Fibroblast of pulmonary artery (primary cell): ENCODE measurements around the gene HDAC9.

Source experiments
- DNase-seq: peaks from one replicate; pipeline ENCODE4 v3.0.0-alpha.2; 2010; ENCODE audit warnings: low read depth
- H3K4me3 ChIP-seq: replicated peaks from 2 replicates; pipeline ENCODE4 v1.5.1; 2011; ENCODE audit warnings: low read depth, mild to moderate bottlenecking, control low read depth, low read length, moderate library complexity
- CTCF ChIP-seq: IDR thresholded peaks from 2 replicates; pipeline ENCODE4 v1.5.1; 2011; ENCODE audit warnings: mild to moderate bottlenecking, control low read depth, low read length, inconsistent platforms; ENCODE audit errors: missing control alignments

The HDAC9 gene

GRCh38 chr7:18893156-18893555 is 397.6 kb downstream of the HDAC9 start:
- no peak for DNase-seq
- H3K4me3 ChIP-seq: no peak overlapping the region
- TF ChIP-seq CTCF: no peak

- TF ChIP-seq CTCF: no peak
These were observed 398.6 kb downstream of the HDAC9 start for GRCh38 chr7:18894155-18894554.

GRCh38 chr7:18895456-18895855 is 399.9 kb downstream of the HDAC9 start:
- no peak overlapping the region for H3K4me3 ChIP-seq
- TF ChIP-seq CTCF: no peak
- DNase-seq: peak; percentile 55

More at GRCh38 chr7:18894155-18894554, 398.6 kb downstream of the HDAC9 start:
- no peak overlapping the region for H3K4me3 ChIP-seq
- no peak for DNase-seq

- TF ChIP-seq CTCF: no peak
- H3K4me3 ChIP-seq: no peak overlapping the region
- no peak for DNase-seq
These were observed 400.9 kb downstream of the HDAC9 start for GRCh38 chr7:18896343-18896975.

GRCh38 chr7:18900236-18900635 is 404.7 kb downstream of the HDAC9 start:
- no peak for DNase-seq
- TF ChIP-seq CTCF: no peak

GRCh38 chr7:18900803-18901202 is 405.3 kb downstream of the HDAC9 start:
- no peak overlapping the region for H3K4me3 ChIP-seq
- peak; percentile 21 for DNase-seq
- TF ChIP-seq CTCF: no peak

More at GRCh38 chr7:18900236-18900635, 404.7 kb downstream of the HDAC9 start:
- no peak overlapping the region for H3K4me3 ChIP-seq

GRCh38 chr7:18901351-18901750 is 405.8 kb downstream of the HDAC9 start:
- DNase-seq: no peak
- H3K4me3 ChIP-seq: no peak overlapping the region
- TF ChIP-seq CTCF: no peak
